ENCODE data around the gene WFIKKN2. TPM values are rescaled to one million over a fixed set of nuclear protein-coding genes. Genes with fewer than 3 reads are reported as not detected.

Gene WFIKKN2
- total and polyA plus RNA-seq, 2 of the 8 experiments (the other 6 are each of a cell fraction or from before 2014, with no cell fraction given) = 0.07 to 0.30 TPM

GRCh38 chr17:50884439-50885311 lies 49.3 kb downstream of the WFIKKN2 start:
- Histone ChIP-seq H3K4me2 (ENCODE audit: insufficient read depth in 1 of 2, low read depth in 2 of 2, low read length in 2 of 2) (no peak overlapping the region), H3K9ac (replicated peaks in 1 of 4; ENCODE audit: extremely low read depth in 1 of 4, low read depth in 3 of 4, low read length in 3 of 4) (no peak overlapping the region), H4K20me1 (replicated peaks in 1 of 2; ENCODE audit: control insufficient read depth in 1 of 2, insufficient read depth in 2 of 2, low read length in 2 of 2) (no peaks in the 10 kb centered on the region), H4K5ac (ENCODE audit: insufficient read length, low read depth, low read length) (no peak overlapping the region), H3K4ac (replicated peaks; ENCODE audit: insufficient read length, low read depth, low read length) (no peak overlapping the region), H2BK15ac (ENCODE audit: low read length) (no peak overlapping the region), H4K8ac (ENCODE audit: extremely low read depth, insufficient read depth, low read length) (peak overlapping the region; percentile 41), H3K23ac (ENCODE audit: insufficient read length) (no peak overlapping the region), H3K18ac (ENCODE audit: extremely low read depth, low read length) (no peak overlapping the region), H2AFZ (ENCODE audit: low read length) (0 out of 2 replicates have a peak overlapping the region, but pooled peaks have one; percentile 33), H3K14ac (ENCODE audit: insufficient read length) (no peak overlapping the region), H3K79me1 (ENCODE audit: low read depth, low read length) (no peaks in the 10 kb centered on the region), H3K4me1 (replicated peaks in 1 of 4; ENCODE audit: control insufficient read depth in 3 of 4, insufficient read depth in 4 of 4, low read length in 3 of 4) (peaks cover 2 to 10% (median 3%) of the 10 kb centered on the region in 4 experiments), H2BK5ac (ENCODE audit: low read depth, low read length) (no peak overlapping the region), H3K23me2 (ENCODE audit: low read depth, low read length) (no peaks in the 10 kb centered on the region), H3K4me3 (ENCODE audit: extremely low read depth in 1 of 4, insufficient read depth in 2 of 4, low read depth in 3 of 4, low read length in 4 of 4) (no peak overlapping the region), H3K27ac (ENCODE audit: low read depth, low read length) (no peak overlapping the region), H2BK120ac (replicated peaks; ENCODE audit: low read depth, low read length) (no peak overlapping the region), H3K36me3 (ENCODE audit: control insufficient read depth in 2 of 4, insufficient read depth in 4 of 4, low read length in 3 of 4) (no peaks in the 10 kb centered on the region), H2AK5ac (ENCODE audit: low read depth, low read length) (no peak overlapping the region), H3K56ac (replicated peaks; ENCODE audit: insufficient read length, low read depth, low read length) (no peak overlapping the region), H3K79me2 (ENCODE audit: control insufficient read depth in 1 of 2, insufficient read depth in 2 of 2, low read length in 2 of 2) (no peaks in the 10 kb centered on the region), H3K27me3 (replicated peaks in 1 of 4; ENCODE audit: control insufficient read depth in 3 of 4, extremely low read depth in 1 of 4, insufficient read depth in 3 of 4, low read length in 3 of 4) (no peaks in the 10 kb centered on the region), H3K9me3 (ENCODE audit: insufficient read depth in 2 of 2, low read depth in 1 of 2, low read length in 1 of 2) (peaks cover 0 to 3% of the 10 kb centered on the region in 2 experiments; a peak in 2 of 4 replicates), H2BK20ac (ENCODE audit: low read length) (no peak overlapping the region), H2BK12ac (ENCODE audit: low read depth, low read length) (no peak overlapping the region; the same call in 1 of the 2 replicates), H4K91ac (replicated peaks; ENCODE audit: insufficient read length, low read length) (no peak overlapping the region)
- ChIA-PET CTCF (ENCODE audit: partially characterized antibody) (interaction anchor here (0.6 to 2.4 kb wide), 12 partner anchors 11 to 387 kb away, joined by 3 to 11 read pairs (median 3); partner anchors contain the start of gene TOB1), POLR2A (ENCODE audit: partially characterized antibody) (interaction anchor here (0.6 to 7.5 kb wide), 6 partner anchors 19 to 100 kb away, joined by 3 to 72 read pairs (median 3); partner anchors contain the start of gene TOB1)
- DNase-seq (ENCODE audit: low read depth in 1 of 2, low spot score in 2 of 2) (no peak), FAIRE-seq (no peak)
- 86% methylated on average over 8 of the region's 8 CpGs; no CpG with 5 or more reads in 1 of the 2 experiments for WGBS, 2 experiments (ENCODE audit: extremely low coverage in 1 of 2, insufficient coverage in 1 of 2, insufficient read length in 1 of 2, insufficient replicate concordance in 2 of 2, low coverage in 1 of 2, low lambda C conversion rate in 2 of 2, missing lambda C conversion rate in 1 of 2)
- no peak for TF ChIP-seq KDM1A (IDR thresholded peaks at IDR 0.05; ENCODE audit: borderline replicate concordance, low read length)
- peak; percentile 12; the same call in 1 of the 2 replicates for TF ChIP-seq CEBPB (IDR thresholded peaks at IDR 0.05; ENCODE audit: low read depth, low read length)

Measured in H1 (cell line).